Measurements from ENCODE around the gene RIMS4. TPM values are rescaled to one million over a fixed set of nuclear protein-coding genes. Genes with fewer than 3 reads are reported as not detected.

The RIMS4 gene
- total and polyA plus RNA-seq, 2 of the 13 experiments (the other 11 are each of a cell fraction or from before 2014, with no cell fraction given) = 0.01 to 0.07 TPM

DNA sequence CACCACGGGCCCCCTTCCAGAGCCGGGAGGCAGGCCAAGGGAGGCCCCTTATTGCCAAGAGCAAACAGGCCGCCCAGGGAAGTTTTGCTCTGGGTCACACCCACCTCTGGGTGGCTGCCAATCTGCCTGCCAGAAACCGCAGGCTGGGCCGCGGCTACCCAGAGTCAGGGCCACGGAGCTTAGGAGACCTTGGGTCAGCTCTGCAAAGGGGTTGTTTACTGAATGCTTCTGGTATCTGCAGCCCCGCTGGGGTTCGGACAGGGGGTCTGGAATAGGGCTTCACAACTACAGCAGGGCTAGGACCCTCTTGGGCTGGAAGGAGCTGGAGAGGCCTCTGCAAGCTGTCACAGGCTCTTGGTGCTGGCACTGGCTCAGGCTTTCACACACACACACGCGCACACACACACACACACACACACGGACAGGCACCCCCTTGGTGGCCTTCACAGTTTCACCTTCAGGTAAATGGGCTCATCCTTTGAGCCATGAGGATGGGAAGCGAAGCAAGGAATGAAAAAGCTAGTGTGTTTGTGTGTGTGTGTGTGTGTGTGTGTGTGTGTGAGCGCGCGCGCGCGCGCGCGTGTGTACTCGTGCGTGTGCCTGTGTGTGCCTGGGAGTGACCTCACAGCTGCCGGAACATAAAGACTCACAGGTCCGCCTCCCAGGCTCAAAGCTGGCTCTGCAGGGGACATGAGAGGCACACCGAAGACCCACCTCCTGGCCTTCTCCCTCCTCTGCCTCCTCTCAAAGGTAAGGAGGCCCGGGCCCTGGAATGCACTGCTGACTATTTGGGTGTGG lies 95.4 kb downstream of the RIMS4 start, which contains the start of gene CCN5 (continued):
- TF ChIP-seq, protein P1, sequence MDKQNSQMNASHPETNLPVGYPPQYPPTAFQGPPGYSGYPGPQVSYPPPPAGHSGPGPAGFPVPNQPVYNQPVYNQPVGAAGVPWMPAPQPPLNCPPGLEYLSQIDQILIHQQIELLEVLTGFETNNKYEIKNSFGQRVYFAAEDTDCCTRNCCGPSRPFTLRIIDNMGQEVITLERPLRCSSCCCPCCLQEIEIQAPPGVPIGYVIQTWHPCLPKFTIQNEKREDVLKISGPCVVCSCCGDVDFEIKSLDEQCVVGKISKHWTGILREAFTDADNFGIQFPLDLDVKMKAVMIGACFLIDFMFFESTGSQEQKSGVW (CRISPR knock-in tag; IDR thresholded peaks at IDR 0.05; ENCODE audit: borderline replicate concordance) = no peak
- TF ChIP-seq ZNF549 (CRISPR knock-in tag; IDR thresholded peaks at IDR 0.05) (no peak), KLF9 (CRISPR knock-in tag; IDR thresholded peaks at IDR 0.05; ENCODE audit: low read depth) (peak; percentile 88; the same call in 1 of the 2 replicates), HMG20A (CRISPR knock-in tag; IDR thresholded peaks at IDR 0.05; ENCODE audit: borderline replicate concordance) (peak; percentile 15; the same call in 1 of the 2 replicates), MTF2 (CRISPR knock-in tag; IDR thresholded peaks at IDR 0.05; ENCODE audit: borderline replicate concordance) (peak; percentile 65; the same call in 1 of the 2 replicates), ZNF329 (CRISPR knock-in tag; IDR thresholded peaks at IDR 0.05; ENCODE audit: low read depth) (no peak), SMAD9 (CRISPR knock-in tag; IDR thresholded peaks at IDR 0.05) (no peak), SP1 (IDR thresholded peaks at IDR 0.05) (no peak), SP1 (CRISPR knock-in tag; IDR thresholded peaks at IDR 0.05) (no peak), PAWR (CRISPR knock-in tag; IDR thresholded peaks at IDR 0.05; ENCODE audit: borderline replicate concordance) (no peak), ZNF629 (CRISPR knock-in tag; conservative IDR thresholded peaks at IDR 0.05) (peak; percentile 78), KAT2B (IDR thresholded peaks at IDR 0.05; ENCODE audit: borderline replicate concordance, low read depth, low read length) (no peak), ZBTB21 (CRISPR knock-in tag; IDR thresholded peaks at IDR 0.05) (no peak), POLR2G (IDR thresholded peaks at IDR 0.05; ENCODE audit: low read depth, low read length) (no peak), ZFP36 (IDR thresholded peaks at IDR 0.05; ENCODE audit: borderline replicate concordance, low read depth, low read length, partially characterized antibody) (no peak), CENPT (CRISPR knock-in tag; IDR thresholded peaks at IDR 0.05; ENCODE audit: low read depth) (no peak), NCOA2 (CRISPR knock-in tag; IDR thresholded peaks at IDR 0.05) (0 out of 2 replicates have a peak, but pooled peaks have one; percentile 15), HNRNPL (IDR thresholded peaks at IDR 0.05; ENCODE audit: low read depth, low read length) (peak; percentile 64; the same call in 1 of the 2 replicates)
- TF ChIP-seq, protein P2, sequence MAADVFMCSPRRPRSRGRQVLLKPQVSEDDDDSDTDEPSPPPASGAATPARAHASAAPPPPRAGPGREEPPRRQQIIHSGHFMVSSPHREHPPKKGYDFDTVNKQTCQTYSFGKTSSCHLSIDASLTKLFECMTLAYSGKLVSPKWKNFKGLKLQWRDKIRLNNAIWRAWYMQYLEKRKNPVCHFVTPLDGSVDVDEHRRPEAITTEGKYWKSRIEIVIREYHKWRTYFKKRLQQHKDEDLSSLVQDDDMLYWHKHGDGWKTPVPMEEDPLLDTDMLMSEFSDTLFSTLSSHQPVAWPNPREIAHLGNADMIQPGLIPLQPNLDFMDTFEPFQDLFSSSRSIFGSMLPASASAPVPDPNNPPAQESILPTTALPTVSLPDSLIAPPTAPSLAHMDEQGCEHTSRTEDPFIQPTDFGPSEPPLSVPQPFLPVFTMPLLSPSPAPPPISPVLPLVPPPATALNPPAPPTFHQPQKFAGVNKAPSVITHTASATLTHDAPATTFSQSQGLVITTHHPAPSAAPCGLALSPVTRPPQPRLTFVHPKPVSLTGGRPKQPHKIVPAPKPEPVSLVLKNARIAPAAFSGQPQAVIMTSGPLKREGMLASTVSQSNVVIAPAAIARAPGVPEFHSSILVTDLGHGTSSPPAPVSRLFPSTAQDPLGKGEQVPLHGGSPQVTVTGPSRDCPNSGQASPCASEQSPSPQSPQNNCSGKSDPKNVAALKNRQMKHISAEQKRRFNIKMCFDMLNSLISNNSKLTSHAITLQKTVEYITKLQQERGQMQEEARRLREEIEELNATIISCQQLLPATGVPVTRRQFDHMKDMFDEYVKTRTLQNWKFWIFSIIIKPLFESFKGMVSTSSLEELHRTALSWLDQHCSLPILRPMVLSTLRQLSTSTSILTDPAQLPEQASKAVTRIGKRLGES (CRISPR knock-in tag; IDR thresholded peaks at IDR 0.05; ENCODE audit: borderline replicate concordance) = no peak
- TF ChIP-seq, protein P3, sequence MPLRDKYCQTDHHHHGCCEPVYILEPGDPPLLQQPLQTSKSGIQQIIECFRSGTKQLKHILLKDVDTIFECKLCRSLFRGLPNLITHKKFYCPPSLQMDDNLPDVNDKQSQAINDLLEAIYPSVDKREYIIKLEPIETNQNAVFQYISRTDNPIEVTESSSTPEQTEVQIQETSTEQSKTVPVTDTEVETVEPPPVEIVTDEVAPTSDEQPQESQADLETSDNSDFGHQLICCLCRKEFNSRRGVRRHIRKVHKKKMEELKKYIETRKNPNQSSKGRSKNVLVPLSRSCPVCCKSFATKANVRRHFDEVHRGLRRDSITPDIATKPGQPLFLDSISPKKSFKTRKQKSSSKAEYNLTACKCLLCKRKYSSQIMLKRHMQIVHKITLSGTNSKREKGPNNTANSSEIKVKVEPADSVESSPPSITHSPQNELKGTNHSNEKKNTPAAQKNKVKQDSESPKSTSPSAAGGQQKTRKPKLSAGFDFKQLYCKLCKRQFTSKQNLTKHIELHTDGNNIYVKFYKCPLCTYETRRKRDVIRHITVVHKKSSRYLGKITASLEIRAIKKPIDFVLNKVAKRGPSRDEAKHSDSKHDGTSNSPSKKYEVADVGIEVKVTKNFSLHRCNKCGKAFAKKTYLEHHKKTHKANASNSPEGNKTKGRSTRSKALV (CRISPR knock-in tag; IDR thresholded peaks at IDR 0.05) = no peak
